Hematopoietic multipotent progenitor cell treated with erythropoietin and hydrocortisone succinate and interleukin-3 and kit ligand, for 15 days (in vitro differentiated cells): ENCODE measurements around the gene PSMD4.
"Not testable (repeated sequence)": the region's sequence is repeated elsewhere in the genome, so short reads cannot be mapped to it uniquely, and the experiment has no call there.

ENCODE experiments used
- DNase-seq: peaks from one replicate; pipeline ENCODE4 v3.0.0-alpha.2; 2015; ENCODE audit warnings: low spot score

Gene PSMD4

GRCh38 chr1:151254217-151255213 lies at the start of gene PSMD4:
Gene PSMD4, plus strand, starts transcription at chr1:151254734. Its CDS starts 49 bp downstream, at chr1:151254783.
- peak; percentile 95 for DNase-seq

GRCh38 chr1:151205381-151205965 lies 49.1 kb upstream of the PSMD4 start:
- not testable (repeated sequence) for DNase-seq

- DNase-seq = no peak
These were observed 43.7 kb upstream of the PSMD4 start for GRCh38 chr1:151210830-151211229.

- DNase-seq = no peak
These were observed 42.4 kb upstream of the PSMD4 start for GRCh38 chr1:151211972-151212705.

GRCh38 chr1:151213560-151213959 lies 41.0 kb upstream of the PSMD4 start:
- DNase-seq = no peak

GRCh38 chr1:151221616-151222015 lies 32.9 kb upstream of the PSMD4 start:
- DNase-seq = no peak

GRCh38 chr1:151222130-151222529 lies 32.4 kb upstream of the PSMD4 start:
- no peak for DNase-seq

- DNase-seq = no peak
These were observed 19.3 kb upstream of the PSMD4 start for GRCh38 chr1:151235235-151235634.

GRCh38 chr1:151237678-151238466 lies 16.7 kb upstream of the PSMD4 start:
- no peak for DNase-seq

GRCh38 chr1:151238467-151238739 lies 16.1 kb upstream of the PSMD4 start:
- DNase-seq = no peak

GRCh38 chr1:151242442-151242841 lies 12.1 kb upstream of the PSMD4 start:
- DNase-seq = no peak

- no peak for DNase-seq
These were observed 10.8 kb upstream of the PSMD4 start for GRCh38 chr1:151243683-151244216.

GRCh38 chr1:151246786-151247185 lies 7.7 kb upstream of the PSMD4 start:
- DNase-seq = no peak

- DNase-seq = peak; percentile 85
These were observed 2.7 kb upstream of the PSMD4 start for GRCh38 chr1:151251656-151252470.

GRCh38 chr1:151255381-151255780 lies 847 bp downstream of the PSMD4 start:
- no peak for DNase-seq

- no peak for DNase-seq
These were observed 4.8 kb downstream of the PSMD4 start for GRCh38 chr1:151259351-151259750.

GRCh38 chr1:151265446-151266236 lies 11.1 kb downstream of the PSMD4 start:
- no peak for DNase-seq

- DNase-seq = no peak
These were observed 11.8 kb downstream of the PSMD4 start for GRCh38 chr1:151266315-151266714.

GRCh38 chr1:151266821-151267220 lies 12.3 kb downstream of the PSMD4 start:
- no peak for DNase-seq

GRCh38 chr1:151267760-151268159 lies 13.2 kb downstream of the PSMD4 start:
- DNase-seq = no peak
